ENCODE data around the gene REEP1.

GRCh38 chr2:86213699-86214502 is 123.5 kb downstream of the REEP1 start:
- TF ChIP-seq POLR2A (IDR thresholded peaks at IDR 0.05) (no peak), CTCF (IDR thresholded peaks at IDR 0.05) (no peak)

Measured in Peyer's patch (tissue), 4 donors.